SH-SY5Y (cell line): ENCODE data around the gene PDE1C.

Experiments used
- GATA2 ChIP-seq: IDR thresholded peaks from 2 replicates; pipeline ENCODE4 v1.6.1; 2011; ENCODE audit warnings: mild to moderate bottlenecking, low read depth, low read length
- GATA3 ChIP-seq: IDR thresholded peaks from 2 replicates; pipeline ENCODE4 v1.6.1; 2011; ENCODE audit warnings: low read depth, mild to moderate bottlenecking, low read length, moderate library complexity

DNA sequence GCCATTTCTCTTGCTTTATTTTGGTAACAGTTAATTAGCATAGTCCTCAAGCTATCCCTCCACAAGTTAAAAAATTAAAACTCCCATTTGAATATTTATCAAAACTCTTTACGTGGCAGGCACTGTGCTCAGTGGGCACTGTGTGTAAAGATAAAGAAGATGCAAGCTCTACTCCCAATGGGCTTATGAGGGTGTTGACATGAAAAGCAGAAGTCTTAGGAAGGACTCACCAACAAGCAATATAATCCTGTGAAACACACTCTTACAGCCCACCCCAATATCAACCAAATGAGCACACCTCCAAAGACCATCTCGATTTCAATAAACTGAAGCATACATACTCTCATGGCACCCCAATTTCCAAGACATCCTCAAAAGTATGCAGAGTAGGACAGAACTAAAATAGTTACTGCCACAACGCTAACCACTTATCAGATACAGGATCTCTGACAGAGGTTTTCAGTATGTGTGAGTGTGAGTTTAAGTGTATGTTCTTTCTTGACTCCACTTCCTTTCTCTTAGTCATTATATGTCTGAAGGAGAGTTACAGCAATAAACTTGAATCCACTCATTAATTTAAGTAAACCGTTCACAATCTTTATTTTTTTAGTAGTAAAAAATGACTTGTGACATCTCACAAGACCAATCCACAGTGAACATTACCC is 120.0 kb downstream of the PDE1C start:
- no peak for TF ChIP-seq GATA3
- no peak for TF ChIP-seq GATA2
